ENCODE results near the gene SHISAL2A. TPM values are rescaled to one million over a fixed set of nuclear protein-coding genes. Genes with fewer than 3 reads are reported as not detected.

SHISAL2A gene
- total and polyA plus RNA-seq, 10 of the 15 experiments (the other 5 are each of a cell fraction or from before 2014, with no cell fraction given), result 0.18 to 0.67 (median 0.45) TPM

DNA sequence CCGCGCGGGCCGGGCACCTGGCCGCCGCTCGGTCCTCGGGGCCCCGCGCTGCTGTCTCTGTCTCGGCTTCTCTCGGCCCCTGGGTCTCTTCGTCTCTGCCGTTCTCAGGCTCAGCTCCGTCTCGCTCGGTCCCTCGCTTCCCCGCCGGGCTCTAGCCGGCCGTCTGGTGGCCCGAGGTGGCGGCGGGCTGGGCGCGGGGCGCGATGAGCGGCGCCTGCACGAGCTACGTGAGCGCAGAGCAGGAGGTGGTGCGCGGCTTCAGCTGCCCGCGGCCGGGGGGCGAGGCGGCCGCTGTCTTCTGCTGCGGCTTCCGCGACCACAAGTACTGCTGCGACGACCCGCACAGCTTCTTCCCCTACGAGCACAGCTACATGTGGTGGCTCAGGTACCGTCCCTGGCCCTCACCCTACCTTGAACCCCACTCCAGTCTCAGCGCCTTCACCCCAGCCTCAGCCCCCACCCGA lies 355 bp downstream of the SHISAL2A start (continued):
- TF ChIP-seq, protein P1, sequence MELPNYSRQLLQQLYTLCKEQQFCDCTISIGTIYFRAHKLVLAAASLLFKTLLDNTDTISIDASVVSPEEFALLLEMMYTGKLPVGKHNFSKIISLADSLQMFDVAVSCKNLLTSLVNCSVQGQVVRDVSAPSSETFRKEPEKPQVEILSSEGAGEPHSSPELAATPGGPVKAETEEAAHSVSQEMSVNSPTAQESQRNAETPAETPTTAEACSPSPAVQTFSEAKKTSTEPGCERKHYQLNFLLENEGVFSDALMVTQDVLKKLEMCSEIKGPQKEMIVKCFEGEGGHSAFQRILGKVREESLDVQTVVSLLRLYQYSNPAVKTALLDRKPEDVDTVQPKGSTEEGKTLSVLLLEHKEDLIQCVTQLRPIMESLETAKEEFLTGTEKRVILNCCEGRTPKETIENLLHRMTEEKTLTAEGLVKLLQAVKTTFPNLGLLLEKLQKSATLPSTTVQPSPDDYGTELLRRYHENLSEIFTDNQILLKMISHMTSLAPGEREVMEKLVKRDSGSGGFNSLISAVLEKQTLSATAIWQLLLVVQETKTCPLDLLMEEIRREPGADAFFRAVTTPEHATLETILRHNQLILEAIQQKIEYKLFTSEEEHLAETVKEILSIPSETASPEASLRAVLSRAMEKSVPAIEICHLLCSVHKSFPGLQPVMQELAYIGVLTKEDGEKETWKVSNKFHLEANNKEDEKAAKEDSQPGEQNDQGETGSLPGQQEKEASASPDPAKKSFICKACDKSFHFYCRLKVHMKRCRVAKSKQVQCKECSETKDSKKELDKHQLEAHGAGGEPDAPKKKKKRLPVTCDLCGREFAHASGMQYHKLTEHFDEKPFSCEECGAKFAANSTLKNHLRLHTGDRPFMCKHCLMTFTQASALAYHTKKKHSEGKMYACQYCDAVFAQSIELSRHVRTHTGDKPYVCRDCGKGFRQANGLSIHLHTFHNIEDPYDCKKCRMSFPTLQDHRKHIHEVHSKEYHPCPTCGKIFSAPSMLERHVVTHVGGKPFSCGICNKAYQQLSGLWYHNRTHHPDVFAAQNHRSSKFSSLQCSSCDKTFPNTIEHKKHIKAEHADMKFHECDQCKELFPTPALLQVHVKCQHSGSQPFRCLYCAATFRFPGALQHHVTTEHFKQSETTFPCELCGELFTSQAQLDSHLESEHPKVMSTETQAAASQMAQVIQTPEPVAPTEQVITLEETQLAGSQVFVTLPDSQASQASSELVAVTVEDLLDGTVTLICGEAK (IDR thresholded peaks at IDR 0.05; ENCODE audit: borderline replicate concordance), result no peak
- TF ChIP-seq SREBF1 (IDR thresholded peaks at IDR 0.05; ENCODE audit: low read length), result no peak
- TF ChIP-seq RAD21 (IDR thresholded peaks at IDR 0.05; ENCODE audit: insufficient read depth, low read depth, low read length), result no peak
- TF ChIP-seq TBL1XR1 (IDR thresholded peaks at IDR 0.05; ENCODE audit: low read depth, low read length), result no peak
- TF ChIP-seq, protein P2, sequence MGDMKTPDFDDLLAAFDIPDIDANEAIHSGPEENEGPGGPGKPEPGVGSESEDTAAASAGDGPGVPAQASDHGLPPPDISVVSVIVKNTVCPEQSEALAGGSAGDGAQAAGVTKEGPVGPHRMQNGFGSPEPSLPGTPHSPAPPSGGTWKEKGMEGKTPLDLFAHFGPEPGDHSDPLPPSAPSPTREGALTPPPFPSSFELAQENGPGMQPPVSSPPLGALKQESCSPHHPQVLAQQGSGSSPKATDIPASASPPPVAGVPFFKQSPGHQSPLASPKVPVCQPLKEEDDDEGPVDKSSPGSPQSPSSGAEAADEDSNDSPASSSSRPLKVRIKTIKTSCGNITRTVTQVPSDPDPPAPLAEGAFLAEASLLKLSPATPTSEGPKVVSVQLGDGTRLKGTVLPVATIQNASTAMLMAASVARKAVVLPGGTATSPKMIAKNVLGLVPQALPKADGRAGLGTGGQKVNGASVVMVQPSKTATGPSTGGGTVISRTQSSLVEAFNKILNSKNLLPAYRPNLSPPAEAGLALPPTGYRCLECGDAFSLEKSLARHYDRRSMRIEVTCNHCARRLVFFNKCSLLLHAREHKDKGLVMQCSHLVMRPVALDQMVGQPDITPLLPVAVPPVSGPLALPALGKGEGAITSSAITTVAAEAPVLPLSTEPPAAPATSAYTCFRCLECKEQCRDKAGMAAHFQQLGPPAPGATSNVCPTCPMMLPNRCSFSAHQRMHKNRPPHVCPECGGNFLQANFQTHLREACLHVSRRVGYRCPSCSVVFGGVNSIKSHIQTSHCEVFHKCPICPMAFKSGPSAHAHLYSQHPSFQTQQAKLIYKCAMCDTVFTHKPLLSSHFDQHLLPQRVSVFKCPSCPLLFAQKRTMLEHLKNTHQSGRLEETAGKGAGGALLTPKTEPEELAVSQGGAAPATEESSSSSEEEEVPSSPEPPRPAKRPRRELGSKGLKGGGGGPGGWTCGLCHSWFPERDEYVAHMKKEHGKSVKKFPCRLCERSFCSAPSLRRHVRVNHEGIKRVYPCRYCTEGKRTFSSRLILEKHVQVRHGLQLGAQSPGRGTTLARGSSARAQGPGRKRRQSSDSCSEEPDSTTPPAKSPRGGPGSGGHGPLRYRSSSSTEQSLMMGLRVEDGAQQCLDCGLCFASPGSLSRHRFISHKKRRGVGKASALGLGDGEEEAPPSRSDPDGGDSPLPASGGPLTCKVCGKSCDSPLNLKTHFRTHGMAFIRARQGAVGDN (IDR thresholded peaks at IDR 0.05), result 0 out of 2 replicates have a peak, but pooled peaks have one; percentile 11
- TF ChIP-seq, protein P3, sequence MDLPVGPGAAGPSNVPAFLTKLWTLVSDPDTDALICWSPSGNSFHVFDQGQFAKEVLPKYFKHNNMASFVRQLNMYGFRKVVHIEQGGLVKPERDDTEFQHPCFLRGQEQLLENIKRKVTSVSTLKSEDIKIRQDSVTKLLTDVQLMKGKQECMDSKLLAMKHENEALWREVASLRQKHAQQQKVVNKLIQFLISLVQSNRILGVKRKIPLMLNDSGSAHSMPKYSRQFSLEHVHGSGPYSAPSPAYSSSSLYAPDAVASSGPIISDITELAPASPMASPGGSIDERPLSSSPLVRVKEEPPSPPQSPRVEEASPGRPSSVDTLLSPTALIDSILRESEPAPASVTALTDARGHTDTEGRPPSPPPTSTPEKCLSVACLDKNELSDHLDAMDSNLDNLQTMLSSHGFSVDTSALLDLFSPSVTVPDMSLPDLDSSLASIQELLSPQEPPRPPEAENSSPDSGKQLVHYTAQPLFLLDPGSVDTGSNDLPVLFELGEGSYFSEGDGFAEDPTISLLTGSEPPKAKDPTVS (IDR thresholded peaks at IDR 0.05; ENCODE audit: low read depth, low read length), result no peak
- TF ChIP-seq HDAC6 (IDR thresholded peaks at IDR 0.05; ENCODE audit: unreplicated experiment), result no peak
- no peak for TF ChIP-seq RAD51 (IDR thresholded peaks at IDR 0.05)
- TF ChIP-seq, protein P4, sequence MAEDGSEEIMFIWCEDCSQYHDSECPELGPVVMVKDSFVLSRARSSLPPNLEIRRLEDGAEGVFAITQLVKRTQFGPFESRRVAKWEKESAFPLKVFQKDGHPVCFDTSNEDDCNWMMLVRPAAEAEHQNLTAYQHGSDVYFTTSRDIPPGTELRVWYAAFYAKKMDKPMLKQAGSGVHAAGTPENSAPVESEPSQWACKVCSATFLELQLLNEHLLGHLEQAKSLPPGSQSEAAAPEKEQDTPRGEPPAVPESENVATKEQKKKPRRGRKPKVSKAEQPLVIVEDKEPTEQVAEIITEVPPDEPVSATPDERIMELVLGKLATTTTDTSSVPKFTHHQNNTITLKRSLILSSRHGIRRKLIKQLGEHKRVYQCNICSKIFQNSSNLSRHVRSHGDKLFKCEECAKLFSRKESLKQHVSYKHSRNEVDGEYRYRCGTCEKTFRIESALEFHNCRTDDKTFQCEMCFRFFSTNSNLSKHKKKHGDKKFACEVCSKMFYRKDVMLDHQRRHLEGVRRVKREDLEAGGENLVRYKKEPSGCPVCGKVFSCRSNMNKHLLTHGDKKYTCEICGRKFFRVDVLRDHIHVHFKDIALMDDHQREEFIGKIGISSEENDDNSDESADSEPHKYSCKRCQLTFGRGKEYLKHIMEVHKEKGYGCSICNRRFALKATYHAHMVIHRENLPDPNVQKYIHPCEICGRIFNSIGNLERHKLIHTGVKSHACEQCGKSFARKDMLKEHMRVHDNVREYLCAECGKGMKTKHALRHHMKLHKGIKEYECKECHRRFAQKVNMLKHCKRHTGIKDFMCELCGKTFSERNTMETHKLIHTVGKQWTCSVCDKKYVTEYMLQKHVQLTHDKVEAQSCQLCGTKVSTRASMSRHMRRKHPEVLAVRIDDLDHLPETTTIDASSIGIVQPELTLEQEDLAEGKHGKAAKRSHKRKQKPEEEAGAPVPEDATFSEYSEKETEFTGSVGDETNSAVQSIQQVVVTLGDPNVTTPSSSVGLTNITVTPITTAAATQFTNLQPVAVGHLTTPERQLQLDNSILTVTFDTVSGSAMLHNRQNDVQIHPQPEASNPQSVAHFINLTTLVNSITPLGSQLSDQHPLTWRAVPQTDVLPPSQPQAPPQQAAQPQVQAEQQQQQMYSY (CRISPR knock-in tag; IDR thresholded peaks at IDR 0.05), result no peak
- no peak for TF ChIP-seq PAX5 (IDR thresholded peaks at IDR 0.05; ENCODE audit: borderline replicate concordance, low read depth, low read length)
- no peak for TF ChIP-seq NFXL1 (IDR thresholded peaks at IDR 0.05; ENCODE audit: borderline replicate concordance)
